Stimulated activated CD8-positive, alpha-beta memory T cell treated with anti-CD3 and anti-CD28 coated beads, Interleukin-4, amount 100 ng/mL, for 48 hours (primary cell): Measurements from ENCODE around the gene GPNMB.
A peak's percentile ranks its signal among the peaks of the same experiment; 100 is the strongest.

Source experiments
- DNase-seq: peaks from one replicate; pipeline ENCODE4 v3.0.0-alpha.2; 2020

Gene GPNMB

DNA sequence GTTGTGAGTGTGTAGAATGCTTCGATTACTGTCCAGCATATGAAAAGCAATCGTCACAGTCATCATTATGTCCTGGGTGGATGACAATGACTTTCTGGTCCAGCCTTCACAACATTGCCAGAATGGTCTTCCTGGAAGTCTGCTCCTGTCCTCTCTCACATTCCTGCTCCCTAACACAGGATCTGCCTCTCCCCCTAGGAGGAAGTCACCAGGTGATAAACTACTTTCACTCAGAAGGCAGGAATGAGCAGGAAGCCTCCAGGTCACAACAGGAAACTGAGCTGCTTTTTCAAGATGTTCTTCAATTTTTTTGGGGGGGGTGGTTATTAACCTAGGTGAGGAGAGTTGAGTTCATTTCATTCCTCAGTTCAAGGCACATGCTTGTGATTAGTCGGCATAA lies 13.6 kb upstream of the GPNMB start:
- no peak for DNase-seq

DNA sequence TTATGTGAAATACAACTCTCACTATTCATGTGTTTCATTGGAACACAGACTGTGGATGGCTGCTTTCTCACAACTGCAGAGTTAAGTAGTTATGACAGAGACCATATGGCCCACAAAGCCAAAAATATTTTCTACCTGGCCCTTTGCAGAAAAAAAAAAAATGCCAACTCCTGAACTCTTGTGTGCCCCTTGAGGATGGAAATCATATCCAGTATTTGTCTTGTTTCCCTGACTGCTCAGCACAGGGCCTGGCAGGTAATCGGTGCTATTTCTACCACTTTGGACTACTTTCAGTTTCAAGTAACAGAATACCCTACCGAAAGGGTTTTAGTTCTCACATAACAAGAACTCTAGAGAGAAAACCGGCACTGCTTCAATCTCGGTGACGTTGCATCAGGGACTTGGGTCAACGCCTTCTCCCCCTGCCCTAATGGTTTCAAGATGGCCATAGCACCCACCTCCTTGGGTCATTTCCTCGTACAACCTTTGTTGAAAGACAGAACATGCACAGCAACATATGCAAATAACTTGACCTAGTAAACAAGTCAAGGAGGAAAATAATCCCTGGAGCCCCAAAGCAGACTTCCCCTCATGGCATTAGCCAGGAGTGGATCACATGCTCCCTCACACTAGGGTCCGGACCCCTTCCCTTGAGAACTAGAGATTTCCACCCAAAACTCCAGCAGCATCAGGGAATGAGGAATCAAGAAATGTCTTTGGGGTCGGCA lies 11.8 kb upstream of the GPNMB start:
- no peak for DNase-seq

DNA sequence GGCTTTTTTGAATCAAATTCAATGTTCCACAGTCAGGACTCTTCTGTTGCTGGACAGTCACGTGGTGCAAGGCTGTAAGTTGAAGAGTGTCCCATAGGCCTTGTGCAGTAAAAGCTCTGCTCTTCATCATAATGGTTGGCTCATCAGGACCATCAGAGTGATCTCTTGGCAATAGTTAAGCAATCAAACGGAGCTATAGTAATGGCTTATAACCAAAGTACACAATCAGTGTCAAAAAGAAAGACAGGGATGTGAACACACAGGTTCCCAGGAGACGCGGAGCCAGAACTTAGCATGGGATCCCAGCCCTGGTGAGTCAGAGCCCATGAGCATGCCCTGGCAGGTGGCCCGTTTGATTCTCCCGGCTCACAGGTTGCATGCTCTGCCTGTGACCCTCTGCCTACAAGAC lies 10.8 kb upstream of the GPNMB start:
- DNase-seq: no peak

DNA sequence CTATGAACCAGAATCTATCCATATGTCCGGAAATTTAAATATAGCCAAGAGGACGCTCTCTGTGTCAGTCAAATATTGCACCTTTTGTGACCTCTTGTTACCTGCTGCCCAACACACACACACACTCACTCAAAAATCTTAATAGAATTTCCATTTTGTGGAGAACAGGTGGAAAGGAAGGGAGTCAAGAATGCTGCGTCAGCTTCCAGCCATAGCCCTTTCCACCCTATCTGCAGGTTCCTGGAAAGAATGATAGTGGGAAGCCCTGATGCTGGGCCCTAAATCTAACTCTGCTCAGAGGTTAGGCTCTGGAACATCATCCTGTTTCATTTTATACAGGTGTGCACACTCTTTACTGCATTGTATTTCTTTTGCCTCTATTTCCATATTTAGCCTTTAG lies 9.6 kb upstream of the GPNMB start:
- no peak for DNase-seq

DNA sequence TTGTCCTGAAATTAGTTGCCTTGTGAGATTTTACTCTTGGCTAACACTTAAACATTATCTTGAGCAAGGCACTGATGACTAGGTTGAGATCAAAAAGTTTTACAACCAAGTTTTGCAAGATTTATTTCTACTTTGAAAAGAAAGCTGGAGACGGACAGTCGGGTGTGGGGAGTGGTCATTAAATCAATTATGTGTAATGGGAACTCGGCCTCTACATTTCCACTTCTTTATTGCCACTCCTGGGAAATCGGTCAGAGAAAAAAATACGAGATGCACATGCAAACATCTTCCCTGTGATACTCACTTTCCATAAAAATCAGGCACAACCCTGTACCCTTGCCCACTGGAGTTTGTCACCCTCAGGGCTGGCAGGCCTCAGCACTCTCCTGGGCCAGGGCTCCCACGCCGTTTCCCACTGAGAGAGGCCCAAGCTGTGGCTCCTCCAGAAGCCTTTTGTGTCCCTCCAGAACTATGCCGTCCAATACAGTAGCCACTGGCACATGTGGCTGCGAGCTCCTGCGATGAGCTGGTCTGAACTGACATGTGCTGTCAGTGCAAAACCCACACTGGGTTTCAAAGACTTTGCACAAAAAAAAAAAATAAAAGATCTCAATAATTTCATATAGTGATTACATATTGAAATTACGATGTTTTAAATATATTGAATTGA lies 7.5 kb upstream of the GPNMB start:
- DNase-seq: no peak

DNA sequence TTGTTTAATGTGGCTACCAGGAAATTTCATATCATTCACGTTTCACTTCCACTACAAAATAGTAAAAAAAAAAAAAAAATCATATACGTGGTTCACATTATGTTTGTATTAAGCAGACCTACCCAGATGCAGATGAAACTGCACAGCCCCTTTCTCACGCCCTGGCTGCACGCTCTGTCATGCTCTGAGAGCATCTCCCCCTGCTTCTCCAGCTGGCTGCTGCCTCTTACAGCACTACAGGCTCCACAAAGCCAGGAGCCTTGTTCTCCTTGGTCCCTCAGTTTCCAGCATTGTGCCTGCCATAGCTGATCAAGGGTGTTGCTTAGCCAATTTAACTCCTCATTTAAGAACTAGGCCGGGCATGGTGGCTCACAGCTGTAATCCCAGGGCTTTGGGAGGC lies 6.9 kb upstream of the GPNMB start:
- DNase-seq: no peak

DNA sequence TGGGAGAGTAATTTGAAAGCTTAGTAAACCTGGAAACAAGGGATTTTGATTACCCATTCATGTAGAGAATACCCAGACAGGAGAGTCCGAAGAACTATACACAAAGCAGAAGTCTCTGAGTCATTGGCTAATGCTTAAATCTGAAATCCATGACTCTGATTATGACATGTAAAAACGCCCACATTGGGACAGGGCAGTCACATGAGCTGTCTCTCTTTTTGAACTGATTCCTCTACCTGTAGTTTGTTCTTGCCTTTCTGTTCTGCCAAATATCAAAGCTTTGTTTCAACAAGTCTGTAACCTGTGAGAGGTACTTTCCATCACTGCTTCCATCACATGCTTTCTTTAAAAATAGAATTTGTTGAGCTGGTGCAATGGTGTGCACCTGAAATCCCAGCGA lies 4.3 kb upstream of the GPNMB start:
- DNase-seq: no peak

DNA sequence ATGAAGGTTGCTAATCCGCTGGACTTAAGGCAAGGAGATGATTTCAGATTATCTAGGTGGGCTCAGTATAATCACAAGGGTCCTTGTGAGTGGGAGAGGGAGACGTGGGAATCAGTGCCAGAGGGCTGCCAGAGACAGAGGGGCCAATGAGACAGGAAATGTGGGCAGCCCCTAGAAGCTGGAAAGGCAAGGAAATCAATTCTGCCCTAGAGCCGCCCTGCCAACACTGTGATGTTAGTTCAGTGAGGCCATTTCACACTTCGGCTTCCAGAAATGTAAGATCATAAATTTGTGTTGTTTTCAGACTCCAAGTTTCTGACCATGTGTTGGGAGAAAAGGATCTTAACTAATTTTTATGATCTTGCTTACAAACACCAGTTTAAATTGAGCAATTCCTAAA lies 3.6 kb upstream of the GPNMB start:
- DNase-seq: no peak

DNA sequence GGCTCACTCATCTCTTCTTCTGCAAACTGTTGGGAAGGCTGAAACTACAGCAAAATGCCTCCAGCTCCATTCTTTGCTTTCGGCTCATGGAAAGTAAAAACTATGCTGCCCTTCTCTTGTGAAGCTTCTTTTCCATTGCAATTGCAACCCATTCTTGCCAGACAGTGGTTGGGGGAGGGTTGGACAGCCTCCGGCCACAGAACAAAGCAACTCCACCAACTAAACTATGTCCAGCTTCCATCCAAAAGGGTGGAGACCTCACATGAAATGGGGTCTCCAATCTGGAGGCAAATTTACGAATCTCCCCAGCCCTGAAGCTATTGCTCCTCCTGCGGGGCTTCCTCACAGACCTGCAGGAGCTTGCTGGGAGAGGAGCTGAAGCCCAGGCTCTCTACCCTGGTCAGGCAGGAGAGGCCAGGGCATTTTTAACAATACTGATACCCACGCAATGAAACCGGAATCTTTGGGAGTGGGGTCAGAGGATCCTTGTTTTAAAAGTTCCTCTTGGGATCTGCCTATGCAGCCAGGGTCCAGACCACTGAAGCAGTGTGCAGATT lies 549 bp downstream of the GPNMB start:
- no peak for DNase-seq

DNA sequence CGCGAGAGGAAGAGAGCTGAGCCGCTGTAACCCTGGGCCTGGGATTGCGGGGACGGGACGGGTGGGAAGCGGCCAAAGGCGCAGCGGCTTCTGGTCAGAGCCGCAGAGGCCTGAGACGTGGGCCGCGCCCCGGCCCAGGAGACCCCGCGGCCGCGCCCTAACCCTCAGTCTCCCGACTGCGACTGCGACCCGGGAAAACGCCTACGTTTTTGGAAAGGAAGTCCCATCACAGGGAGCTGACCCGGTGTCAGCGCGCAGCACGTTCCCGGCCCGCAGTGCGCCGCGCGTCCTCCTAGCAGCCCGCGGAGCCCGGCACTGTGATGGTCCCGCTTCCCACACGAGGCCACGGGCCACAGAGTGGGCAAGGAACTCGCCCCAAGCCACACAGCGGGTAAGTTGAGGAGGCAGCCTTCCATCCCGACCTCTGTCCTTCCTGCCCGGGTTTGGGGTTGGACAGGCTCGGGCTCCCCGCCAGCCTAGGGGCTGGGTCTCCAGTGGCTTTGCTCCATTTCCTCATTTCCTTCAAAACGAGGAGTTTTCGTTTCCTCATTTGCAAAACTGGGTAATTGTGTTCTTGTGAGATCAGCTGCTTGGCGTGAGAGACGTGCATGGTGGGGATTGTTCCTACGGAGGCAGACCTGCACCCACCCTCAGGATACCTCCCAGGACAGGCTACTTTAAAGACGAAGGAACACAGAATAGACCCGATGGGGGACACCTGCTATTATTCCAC lies 1.2 kb downstream of the GPNMB start:
- DNase-seq: no peak

DNA sequence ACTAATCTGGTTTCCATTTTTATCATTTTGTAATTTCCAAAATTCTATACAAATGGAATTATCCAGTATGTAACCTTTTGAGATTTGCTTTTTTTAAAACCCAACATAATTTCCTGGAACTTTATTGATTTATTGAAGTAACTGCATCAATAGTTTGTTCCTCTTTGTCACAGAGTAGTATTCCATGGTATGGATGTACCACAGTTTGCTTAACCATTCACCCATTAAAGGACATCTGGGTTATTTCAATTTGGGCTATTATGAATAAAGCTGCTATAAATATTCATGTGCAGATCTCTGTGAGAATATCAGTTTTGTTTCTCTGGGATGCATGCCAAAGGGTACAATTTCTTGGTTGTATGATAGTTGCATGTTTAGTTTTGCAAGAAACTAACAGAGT lies 2.9 kb downstream of the GPNMB start:
- no peak for DNase-seq

DNA sequence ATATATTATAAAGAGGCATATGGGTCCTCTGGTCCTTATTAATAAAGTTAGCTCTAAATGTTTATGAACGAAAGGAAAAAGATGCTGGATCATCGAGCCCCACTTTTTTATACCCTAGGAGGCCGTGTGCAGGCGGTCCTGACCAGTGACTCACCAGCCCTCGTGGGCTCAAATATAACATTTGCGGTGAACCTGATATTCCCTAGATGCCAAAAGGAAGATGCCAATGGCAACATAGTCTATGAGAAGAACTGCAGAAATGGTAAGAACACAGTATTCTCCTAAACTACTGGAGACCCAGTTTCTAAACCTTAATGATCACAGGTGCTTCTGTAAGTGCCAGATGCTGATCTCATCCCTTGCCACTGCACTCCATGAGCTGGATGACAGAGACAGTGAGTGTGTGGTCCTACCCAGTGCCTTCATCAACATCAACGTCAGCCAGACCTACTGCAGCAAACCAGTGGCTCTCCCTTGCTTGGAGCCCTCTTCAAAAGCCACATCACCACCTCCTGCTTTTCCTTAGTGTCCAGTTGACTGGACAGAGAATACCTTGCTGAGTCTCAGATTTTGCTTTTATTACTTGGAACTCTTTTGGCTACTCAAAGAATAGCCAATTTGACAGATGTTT lies 7.6 kb downstream of the GPNMB start:
- DNase-seq: no peak

DNA sequence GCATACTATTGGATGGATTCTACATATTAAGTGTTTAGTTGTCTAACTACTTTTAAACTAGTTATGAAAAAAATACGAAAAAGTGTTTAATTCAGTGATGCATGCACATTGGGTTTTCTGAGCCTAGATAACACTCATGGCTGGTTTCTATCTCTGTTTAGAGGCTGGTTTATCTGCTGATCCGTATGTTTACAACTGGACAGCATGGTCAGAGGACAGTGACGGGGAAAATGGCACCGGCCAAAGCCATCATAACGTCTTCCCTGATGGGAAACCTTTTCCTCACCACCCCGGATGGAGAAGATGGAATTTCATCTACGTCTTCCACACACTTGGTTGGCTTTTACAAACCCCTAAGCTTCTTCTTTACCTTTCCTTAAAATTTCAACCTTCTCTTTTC lies 10.2 kb downstream of the GPNMB start:
- no peak for DNase-seq

DNA sequence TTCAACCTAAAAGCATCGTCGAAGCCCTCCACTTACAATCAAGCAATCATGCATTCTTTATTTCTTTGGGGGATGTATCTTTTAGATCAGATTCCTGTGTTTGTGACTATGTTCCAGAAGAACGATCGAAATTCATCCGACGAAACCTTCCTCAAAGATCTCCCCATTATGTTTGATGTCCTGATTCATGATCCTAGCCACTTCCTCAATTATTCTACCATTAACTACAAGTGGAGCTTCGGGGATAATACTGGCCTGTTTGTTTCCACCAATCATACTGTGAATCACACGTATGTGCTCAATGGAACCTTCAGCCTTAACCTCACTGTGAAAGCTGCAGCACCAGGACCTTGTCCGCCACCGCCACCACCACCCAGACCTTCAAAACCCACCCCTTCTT lies 13.8 kb downstream of the GPNMB start:
- no peak for DNase-seq

DNA sequence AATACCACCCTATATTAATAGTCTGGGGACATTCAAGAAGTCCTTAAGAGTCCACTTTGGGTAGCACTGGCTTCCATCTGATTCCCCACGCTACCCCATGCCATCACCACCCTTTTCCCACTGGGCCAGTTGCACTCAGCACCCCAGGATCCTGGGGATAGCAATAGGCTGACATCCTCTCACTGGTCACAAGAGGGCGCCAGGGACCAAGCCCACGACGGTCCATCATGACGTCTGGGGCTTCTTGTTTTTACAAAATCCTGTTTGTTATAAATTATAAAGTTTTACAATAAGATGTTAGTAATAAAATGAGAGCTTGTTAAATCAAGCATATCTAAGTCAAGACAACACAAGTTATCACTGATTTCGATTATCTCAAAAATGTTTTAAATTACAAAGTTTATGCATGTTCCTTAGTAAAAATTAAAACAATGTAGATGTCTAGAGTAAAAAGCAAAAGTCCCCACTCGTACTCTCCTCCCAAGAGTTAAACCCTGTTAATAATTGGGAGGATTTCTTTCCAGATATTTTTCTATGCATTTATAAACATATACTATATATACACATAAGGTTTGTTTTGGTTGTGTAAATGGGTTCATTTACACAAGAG lies 15.4 kb downstream of the GPNMB start:
- DNase-seq: peak; percentile 73

DNA sequence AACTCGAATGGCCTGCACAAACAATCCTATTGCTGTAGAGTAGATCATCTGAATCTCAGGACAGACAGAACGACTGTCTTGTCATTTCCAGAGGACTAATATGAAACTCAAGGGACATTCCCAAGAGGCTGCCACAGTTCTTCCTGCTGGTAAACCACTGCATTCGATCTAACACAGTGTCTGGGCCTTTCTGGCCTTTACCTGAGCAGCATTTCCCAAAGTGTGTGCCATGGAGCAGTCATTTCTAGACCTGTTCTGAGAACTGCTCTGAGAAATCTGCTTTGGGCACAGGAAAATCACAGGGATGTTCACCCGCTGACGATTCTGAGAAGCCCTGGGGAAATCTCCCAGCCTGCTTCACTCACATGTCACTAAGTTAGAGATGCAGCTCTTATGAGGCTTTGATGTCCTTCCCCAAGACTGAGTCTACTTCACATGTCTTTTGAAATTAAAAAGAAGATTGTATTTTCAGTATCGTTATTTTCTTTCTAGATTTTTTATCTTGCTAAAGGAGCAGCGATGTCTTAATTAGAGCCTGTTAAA lies 18.4 kb downstream of the GPNMB start:
- no peak for DNase-seq

DNA sequence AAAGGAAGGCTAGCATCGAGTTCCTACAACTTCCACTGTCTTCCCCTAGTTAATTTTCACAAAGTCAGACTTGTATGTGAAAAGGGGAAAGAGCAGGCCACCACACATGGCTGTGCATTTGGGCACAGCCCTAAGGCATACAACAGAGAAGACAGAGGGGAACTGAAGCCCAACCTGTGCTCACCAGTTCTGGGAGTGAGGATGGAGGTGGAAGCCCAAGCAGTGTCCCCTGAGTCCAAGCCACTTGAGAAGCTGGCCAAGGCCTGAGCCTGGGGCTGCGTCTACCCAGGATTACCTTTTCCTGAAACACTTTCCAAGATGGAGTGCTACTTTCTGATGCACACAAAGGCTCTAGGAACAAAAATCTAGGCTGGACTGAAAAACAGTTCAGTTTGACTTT lies 20.3 kb downstream of the GPNMB start:
- no peak for DNase-seq

DNA sequence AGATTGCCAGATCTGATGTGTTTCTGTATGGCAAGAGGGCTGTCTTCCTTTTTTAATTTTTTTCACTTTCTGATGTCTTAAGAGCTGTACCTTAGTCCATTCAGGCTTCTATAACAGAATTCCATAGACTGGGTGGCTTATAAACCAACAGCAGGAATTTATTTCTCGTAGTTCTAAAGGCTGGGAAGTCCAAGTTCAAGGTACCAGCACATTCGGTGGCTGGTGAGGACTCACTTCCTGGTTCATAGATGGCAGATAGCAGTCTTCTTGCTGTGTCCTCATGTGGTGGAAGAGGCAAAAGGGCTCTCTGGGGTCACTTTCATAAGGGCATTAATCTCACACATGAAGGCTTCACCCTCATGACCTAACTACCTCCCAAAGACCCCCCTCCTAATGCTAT lies 20.8 kb downstream of the GPNMB start:
- no peak for DNase-seq

DNA sequence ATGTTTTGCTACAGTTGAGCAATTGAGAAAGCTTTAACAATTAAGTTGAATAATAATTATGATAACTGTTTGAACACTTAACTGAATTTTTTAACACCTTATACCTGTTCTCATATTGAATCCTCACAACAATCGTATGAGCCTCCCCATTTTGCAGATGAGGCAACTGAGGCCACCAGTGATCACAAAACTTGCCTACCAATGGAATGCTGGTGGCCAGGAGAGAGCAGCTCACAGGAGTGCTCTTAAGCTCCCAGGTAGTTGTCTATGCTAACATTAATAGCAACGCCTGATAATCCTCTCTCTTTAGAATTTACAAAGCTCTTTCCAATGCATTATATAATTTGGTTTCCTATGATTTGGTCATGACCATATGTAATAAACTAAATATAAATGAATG lies 21.6 kb downstream of the GPNMB start:
- DNase-seq: no peak

DNA sequence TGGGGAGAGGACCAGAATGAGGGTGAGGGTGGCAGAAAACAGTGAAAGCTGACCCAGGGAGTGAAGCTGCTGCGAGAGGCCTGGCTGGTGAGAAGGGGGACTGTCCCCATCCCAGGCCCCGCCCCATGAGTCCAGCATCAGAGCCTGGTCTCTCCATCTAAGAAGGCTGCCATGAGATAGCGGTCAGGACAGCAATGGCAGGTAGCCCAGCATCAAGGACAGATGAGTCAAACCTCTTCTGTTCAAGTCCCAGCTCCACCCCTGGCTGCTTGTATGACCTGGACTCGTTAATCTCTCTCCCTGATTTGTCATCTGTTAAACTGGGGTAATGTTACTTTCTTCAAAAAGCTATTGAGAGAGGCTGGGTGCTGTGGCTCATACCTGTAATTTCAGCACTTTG lies 22.2 kb downstream of the GPNMB start:
- DNase-seq: no peak

DNA sequence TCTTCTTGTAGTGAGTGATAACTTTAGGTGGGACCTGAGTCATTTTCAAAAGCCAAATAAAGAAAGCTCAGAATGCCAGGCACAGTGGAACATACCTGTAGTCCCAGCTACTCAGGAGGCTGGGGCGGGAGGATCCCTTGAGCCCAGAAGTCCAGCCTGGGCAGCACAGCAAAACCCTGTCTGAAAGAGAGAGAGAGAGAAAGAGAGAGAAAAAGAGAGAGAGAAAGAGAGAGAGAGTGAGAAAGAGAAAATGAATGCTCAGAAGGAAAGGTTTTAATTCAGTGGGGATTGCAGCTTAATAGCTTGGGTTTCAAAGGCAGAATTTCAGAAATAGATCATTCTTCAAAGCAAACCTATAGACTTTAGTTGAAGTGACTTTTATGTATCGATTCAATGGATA lies 25.7 kb downstream of the GPNMB start:
- no peak for DNase-seq

DNA sequence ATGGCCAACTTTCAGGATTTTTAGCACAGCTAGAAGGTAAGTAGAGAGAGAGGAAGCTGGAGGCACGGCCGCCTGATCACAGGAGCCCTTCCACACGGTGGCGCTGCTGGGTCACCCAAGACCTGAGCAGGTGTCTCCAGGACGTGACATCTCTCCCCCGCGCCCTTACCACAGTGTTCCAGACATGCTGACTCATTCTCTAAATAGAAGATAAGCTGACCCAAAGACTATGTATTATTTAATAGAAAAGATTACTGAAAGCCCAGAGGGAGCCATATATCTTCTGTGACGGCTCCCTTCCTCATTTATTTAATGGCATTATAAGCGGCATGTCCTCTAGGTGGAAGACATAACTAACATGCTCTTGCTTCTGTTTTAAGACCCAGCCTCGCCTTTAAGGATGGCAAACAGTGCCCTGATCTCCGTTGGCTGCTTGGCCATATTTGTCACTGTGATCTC lies 26.6 kb downstream of the GPNMB start:
- DNase-seq: peak; percentile 97

DNA sequence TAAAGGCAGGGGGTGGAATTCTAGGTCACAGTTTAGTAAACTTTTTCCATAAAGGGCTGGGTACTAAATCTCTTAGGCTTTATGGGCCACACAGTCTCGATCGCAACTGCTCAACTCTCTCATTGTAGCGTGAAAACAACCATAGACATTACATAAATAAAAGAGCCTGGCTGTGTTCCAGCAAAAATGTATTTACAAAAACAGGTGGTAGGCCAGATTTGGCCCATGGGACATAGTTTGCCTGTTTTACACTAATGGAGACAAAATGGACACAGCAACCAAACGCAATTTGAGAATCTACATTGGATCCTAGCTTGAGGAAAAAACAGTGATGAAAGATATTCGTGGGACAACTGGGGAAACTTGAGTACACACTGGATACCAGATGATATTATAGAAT lies 29.3 kb downstream of the GPNMB start:
- no peak for DNase-seq
